Measurements from ENCODE around the gene ERICH3. TPM values are rescaled to one million over a fixed set of nuclear protein-coding genes. Genes with fewer than 3 reads are reported as not detected.

The ERICH3 gene
- total RNA-seq, 1 experiment from 2014 or later, result not detected

DNA sequence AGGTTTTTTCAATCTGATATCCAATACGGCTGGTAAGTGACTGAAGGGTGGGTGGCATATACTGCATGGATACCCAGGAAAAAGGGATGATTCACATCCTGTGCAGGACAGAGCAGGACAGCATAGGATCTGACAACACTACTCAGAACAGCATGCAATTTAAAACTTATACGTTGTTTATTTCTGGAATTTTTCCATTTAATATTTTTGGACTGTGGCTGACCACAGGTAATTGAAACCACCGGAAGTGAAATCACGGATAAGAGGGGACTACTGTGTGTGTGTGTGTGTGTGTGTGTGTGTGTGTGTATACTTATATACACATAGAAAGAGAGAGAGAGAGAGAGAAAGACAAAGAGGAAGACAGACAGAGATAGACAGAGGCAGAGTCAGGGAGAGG lies 23.0 kb downstream of the ERICH3 start:
- Histone ChIP-seq H3K27me3 (ENCODE audit: insufficient read depth, low read length) (no peaks in the 10 kb centered on the region), H3K23me2 (ENCODE audit: insufficient read length, low read depth, low read length, poor library complexity, severe bottlenecking) (no peaks in the 10 kb centered on the region), H4K20me1 (ENCODE audit: control insufficient read depth, insufficient read depth, insufficient read length) (no peaks in the 10 kb centered on the region), H2BK12ac (ENCODE audit: insufficient read length, low read depth, low read length) (no peak overlapping the region), H3K79me1 (ENCODE audit: insufficient read depth, low read depth, low read length, poor library complexity, severe bottlenecking) (no peaks in the 10 kb centered on the region), H3K4ac (ENCODE audit: low read depth, low read length) (no peak overlapping the region), H3K14ac (ENCODE audit: insufficient read depth, low read length) (no peak overlapping the region), H2BK5ac (ENCODE audit: insufficient read length, low read length) (no peak overlapping the region), H2BK120ac (ENCODE audit: low read depth, low read length, poor library complexity, severe bottlenecking) (no peak overlapping the region), H2BK15ac (ENCODE audit: low read depth, low read length) (no peak overlapping the region), H3K56ac (ENCODE audit: insufficient read length, low read depth, low read length) (no peak overlapping the region), H3T11ph (ENCODE audit: low read length) (no peak overlapping the region), H2BK20ac (ENCODE audit: low read depth, low read length, poor library complexity, severe bottlenecking) (no peak overlapping the region), H3K9me3 (ENCODE audit: control insufficient read depth, low read depth, low read length) (no peaks in the 10 kb centered on the region), H2AFZ (ENCODE audit: low read length) (no peak overlapping the region), H2AK5ac (ENCODE audit: insufficient read length, low read length) (no peak overlapping the region), H4K91ac (ENCODE audit: insufficient read length, low read depth, low read length) (no peak overlapping the region), H3K18ac (ENCODE audit: insufficient read length, low read depth, low read length) (no peak overlapping the region), H4K5ac (ENCODE audit: insufficient read length, low read depth, low read length) (no peak overlapping the region), H3K4me1 (ENCODE audit: insufficient read depth, low read length) (no peaks in the 10 kb centered on the region), H3K79me2 (ENCODE audit: insufficient read depth, low read length) (no peaks in the 10 kb centered on the region), H3K23ac (ENCODE audit: insufficient read length, low read depth, low read length) (no peak overlapping the region), H3K9ac (ENCODE audit: extremely low read depth, insufficient read length, low read length) (no peak overlapping the region), H3K27ac (ENCODE audit: insufficient read length, low read depth, low read length) (no peak overlapping the region), H4K8ac (replicated peaks; ENCODE audit: insufficient read length, low read depth, low read length) (no peak overlapping the region), H3K4me2 (ENCODE audit: insufficient read depth, insufficient read length, low read length) (no peak overlapping the region)
- no peak for DNase-seq
- H3K4me3 Mint-ChIP-seq, result no peak overlapping the region
- TF ChIP-seq, protein P1, sequence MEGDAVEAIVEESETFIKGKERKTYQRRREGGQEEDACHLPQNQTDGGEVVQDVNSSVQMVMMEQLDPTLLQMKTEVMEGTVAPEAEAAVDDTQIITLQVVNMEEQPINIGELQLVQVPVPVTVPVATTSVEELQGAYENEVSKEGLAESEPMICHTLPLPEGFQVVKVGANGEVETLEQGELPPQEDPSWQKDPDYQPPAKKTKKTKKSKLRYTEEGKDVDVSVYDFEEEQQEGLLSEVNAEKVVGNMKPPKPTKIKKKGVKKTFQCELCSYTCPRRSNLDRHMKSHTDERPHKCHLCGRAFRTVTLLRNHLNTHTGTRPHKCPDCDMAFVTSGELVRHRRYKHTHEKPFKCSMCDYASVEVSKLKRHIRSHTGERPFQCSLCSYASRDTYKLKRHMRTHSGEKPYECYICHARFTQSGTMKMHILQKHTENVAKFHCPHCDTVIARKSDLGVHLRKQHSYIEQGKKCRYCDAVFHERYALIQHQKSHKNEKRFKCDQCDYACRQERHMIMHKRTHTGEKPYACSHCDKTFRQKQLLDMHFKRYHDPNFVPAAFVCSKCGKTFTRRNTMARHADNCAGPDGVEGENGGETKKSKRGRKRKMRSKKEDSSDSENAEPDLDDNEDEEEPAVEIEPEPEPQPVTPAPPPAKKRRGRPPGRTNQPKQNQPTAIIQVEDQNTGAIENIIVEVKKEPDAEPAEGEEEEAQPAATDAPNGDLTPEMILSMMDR (conservative IDR thresholded peaks at IDR 0.05), result no peak
- no peaks in the 10 kb centered on the region for H3K27me3 Mint-ChIP-seq (ENCODE audit: low read depth)
- H3K9me3 Mint-ChIP-seq, result no peaks in the 10 kb centered on the region
- no CpG with 5 or more reads among the region's 4 CpGs for whole genome bisulfite sequencing (ENCODE audit: extremely low coverage, insufficient read length, low lambda C conversion rate)
- no peak overlapping the region; a peak in 1 of 7 replicates for H3K27ac Mint-ChIP-seq
- H3K4me1 Mint-ChIP-seq, result peaks cover 0 to 4% of the 10 kb centered on the region in 2 experiments; a peak in 2 of 4 replicates
- H3K36me3 Mint-ChIP-seq (ENCODE audit: insufficient read depth in 1 of 3, low read depth in 3 of 3), result no peaks in the 10 kb centered on the region

Measured in H9 (cell line).